ENCODE results near the gene ARHGEF33. TPM values are rescaled to one million over a fixed set of nuclear protein-coding genes. Genes with fewer than 3 reads are reported as not detected.

The ARHGEF33 gene
- total RNA-seq, 1 donor from 2014 or later: 0.83 TPM

GRCh38 chr2:38876407-38876806 lies 13.3 kb upstream of the ARHGEF33 start:
- peaks cover 23% of the 10 kb centered on the region for H3K36me3 Mint-ChIP-seq
- no peak for DNase-seq (ENCODE audit: low spot score in 2 of 2, unreplicated experiment in 2 of 2)
- TF ChIP-seq CTCF (IDR thresholded peaks at IDR 0.05; ENCODE audit: unreplicated experiment): no peak
- no peaks in the 10 kb centered on the region for H3K27me3 Mint-ChIP-seq (ENCODE audit: low read depth)
- peak overlapping the region; percentile 84 for H3K4me3 Mint-ChIP-seq
- peak overlapping the region; percentile 91 for H3K27ac Mint-ChIP-seq
- H3K4me1 Mint-ChIP-seq: peaks cover 21% of the 10 kb centered on the region
- H3K9me3 Mint-ChIP-seq: peaks cover 17% of the 10 kb centered on the region

DNA sequence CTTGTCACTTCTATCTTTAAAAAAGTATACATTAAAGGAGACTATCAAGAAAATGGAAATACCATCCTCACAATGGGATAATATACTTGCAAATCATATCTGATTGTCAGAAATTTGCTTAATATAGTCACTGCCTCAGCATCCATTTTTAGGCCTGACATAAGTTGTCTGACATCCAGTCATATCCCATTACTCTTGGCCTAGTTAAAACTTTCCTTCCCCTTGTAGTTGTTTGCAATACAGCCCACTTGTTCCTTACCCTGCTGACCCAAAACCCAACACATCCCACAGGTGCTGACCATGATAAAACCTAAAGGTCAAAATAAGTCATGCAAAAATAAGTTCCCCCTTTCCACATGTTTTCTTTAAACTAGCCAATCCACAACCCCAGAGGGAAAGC lies 3.6 kb upstream of the ARHGEF33 start:
- no peak overlapping the region for H3K4me3 Mint-ChIP-seq
- TF ChIP-seq CTCF (IDR thresholded peaks at IDR 0.05; ENCODE audit: unreplicated experiment): no peak
- H3K9me3 Mint-ChIP-seq: no peaks in the 10 kb centered on the region
- DNase-seq (ENCODE audit: low spot score in 2 of 2, unreplicated experiment in 2 of 2): no peak
- H3K36me3 Mint-ChIP-seq: peaks cover 3% of the 10 kb centered on the region
- H3K27ac Mint-ChIP-seq: no peak overlapping the region
- H3K27me3 Mint-ChIP-seq (ENCODE audit: low read depth): no peaks in the 10 kb centered on the region
- no peaks in the 10 kb centered on the region for H3K4me1 Mint-ChIP-seq

DNA sequence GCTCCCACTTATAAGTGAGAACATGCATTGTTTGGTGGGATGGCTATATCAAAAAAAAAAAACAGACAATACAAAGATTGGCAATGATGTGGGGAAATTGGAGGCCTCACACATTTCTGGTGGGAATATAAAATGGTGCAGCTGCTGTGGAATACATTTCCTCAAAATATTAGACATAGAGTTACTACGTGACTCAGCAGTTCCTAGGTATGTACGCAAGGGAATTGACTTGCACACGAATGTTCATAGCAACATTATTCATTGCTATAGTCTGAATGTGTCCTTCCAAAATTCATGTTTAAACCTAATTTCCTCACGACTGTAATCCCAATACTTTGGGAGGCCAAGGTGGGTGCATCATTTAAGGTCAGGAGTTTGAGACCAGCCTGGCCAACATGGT lies 2.3 kb upstream of the ARHGEF33 start:
- H3K36me3 Mint-ChIP-seq: no peaks in the 10 kb centered on the region
- DNase-seq (ENCODE audit: low spot score in 2 of 2, unreplicated experiment in 2 of 2): no peak
- TF ChIP-seq CTCF (IDR thresholded peaks at IDR 0.05; ENCODE audit: unreplicated experiment): no peak
- no peak overlapping the region for H3K4me3 Mint-ChIP-seq
- no peaks in the 10 kb centered on the region for H3K4me1 Mint-ChIP-seq
- H3K27ac Mint-ChIP-seq: no peak overlapping the region
- H3K9me3 Mint-ChIP-seq: no peaks in the 10 kb centered on the region
- H3K27me3 Mint-ChIP-seq (ENCODE audit: low read depth): no peaks in the 10 kb centered on the region

DNA sequence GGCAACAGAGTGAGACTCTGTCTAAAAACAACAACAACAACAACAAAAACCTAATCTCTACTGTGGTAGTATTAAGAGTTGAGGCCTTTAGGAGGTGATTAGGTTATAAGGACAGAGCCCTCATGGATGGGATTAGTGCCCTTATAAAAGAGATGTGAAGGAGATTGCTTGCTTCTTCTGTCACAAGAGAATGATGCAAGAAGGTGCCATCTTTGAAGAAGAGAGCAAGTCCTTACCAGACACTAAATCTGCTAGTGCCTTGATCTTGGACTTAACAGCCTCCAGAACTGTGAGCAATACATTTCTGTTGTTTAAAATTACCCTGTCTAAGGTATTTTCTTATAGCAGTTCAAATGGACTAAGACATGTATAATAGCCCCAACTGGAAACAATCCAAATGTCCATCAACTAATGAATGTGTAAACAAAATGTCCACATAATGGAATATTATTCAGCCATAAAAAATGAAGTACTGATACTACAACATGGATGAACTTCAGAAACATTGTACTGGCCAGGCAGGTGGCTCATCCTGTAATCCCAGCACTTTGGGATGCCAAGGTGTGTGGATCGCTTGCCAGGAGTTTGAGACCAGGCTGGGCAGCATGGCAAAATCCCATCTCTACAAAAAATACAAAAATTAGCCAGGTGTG lies 1.6 kb upstream of the ARHGEF33 start:
- no peaks in the 10 kb centered on the region for H3K27me3 Mint-ChIP-seq (ENCODE audit: low read depth)
- H3K9me3 Mint-ChIP-seq: no peaks in the 10 kb centered on the region
- no peaks in the 10 kb centered on the region for H3K36me3 Mint-ChIP-seq
- no peak for DNase-seq (ENCODE audit: low spot score in 2 of 2, unreplicated experiment in 2 of 2)
- TF ChIP-seq CTCF (IDR thresholded peaks at IDR 0.05; ENCODE audit: unreplicated experiment): no peak
- H3K4me3 Mint-ChIP-seq: no peak overlapping the region
- no peak overlapping the region for H3K27ac Mint-ChIP-seq
- no peaks in the 10 kb centered on the region for H3K4me1 Mint-ChIP-seq

- no peaks in the 10 kb centered on the region for H3K9me3 Mint-ChIP-seq
- no peak for DNase-seq (ENCODE audit: low spot score in 2 of 2, unreplicated experiment in 2 of 2)
- H3K4me3 Mint-ChIP-seq: no peak overlapping the region
- H3K27ac Mint-ChIP-seq: no peak overlapping the region
- no peaks in the 10 kb centered on the region for H3K36me3 Mint-ChIP-seq
- no peaks in the 10 kb centered on the region for H3K4me1 Mint-ChIP-seq
- no peaks in the 10 kb centered on the region for H3K27me3 Mint-ChIP-seq (ENCODE audit: low read depth)
- no peak for TF ChIP-seq CTCF (IDR thresholded peaks at IDR 0.05; ENCODE audit: unreplicated experiment)
These were observed 630 bp upstream of the ARHGEF33 start for GRCh38 chr2:38889045-38889444.

DNA sequence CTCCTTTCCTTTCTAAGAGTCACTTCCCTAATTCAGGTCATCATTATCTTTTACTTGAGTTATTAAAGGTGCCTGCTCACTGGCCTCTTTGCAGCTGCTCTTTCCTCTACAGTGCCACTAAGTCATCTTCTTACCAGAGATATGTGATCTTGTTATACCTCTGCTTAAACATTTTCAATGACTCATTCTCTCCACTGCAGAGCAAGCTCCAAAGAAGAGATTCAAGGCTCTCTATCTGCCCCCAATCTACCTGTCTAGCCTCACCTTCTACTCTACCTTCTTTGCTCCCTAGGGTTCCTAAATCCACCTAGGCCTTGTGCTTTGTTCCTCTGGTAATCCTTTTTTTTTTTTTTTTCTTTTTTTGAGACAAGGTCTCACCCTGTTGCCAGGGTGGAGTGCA lies 3.1 kb downstream of the ARHGEF33 start:
- Mint-ChIP-seq H3K36me3 (no peaks in the 10 kb centered on the region), H3K4me1 (no peaks in the 10 kb centered on the region), H3K27me3 (ENCODE audit: low read depth) (no peaks in the 10 kb centered on the region), H3K27ac (no peak overlapping the region), H3K4me3 (no peak overlapping the region), H3K9me3 (no peaks in the 10 kb centered on the region)
- no peak for DNase-seq (ENCODE audit: low spot score in 2 of 2, unreplicated experiment in 2 of 2)
- no peak for TF ChIP-seq CTCF (IDR thresholded peaks at IDR 0.05; ENCODE audit: unreplicated experiment)
